IgD-negative memory B cell (primary cell): Measurements from ENCODE around the gene KRTAP10-11. TPM values are rescaled to one million over a fixed set of nuclear protein-coding genes. Genes with fewer than 3 reads are reported as not detected.

Experiments used
- polyA plus RNA-seq: library from polyadenylated mRNA; unstranded; fragments of 300-500 nt; fragmentation: Illumina TruSeq; gene quantifications from one replicate; pipeline ENCODE4 v1.2.3, GENCODE V29; 2021

KRTAP10-11 gene
- polyA plus RNA-seq, 1 donor from 2014 or later = not detected

Other genes with a start within 250 kb of the KRTAP10-11 start
- gene LRRC3, start 190.9 kb upstream of the KRTAP10-11 start, polyA plus RNA-seq = 0.14 TPM
- gene KRTAP10-1, start 106.2 kb upstream of the KRTAP10-11 start, polyA plus RNA-seq = not detected
- gene KRTAP10-2, start 94.9 kb upstream of the KRTAP10-11 start, polyA plus RNA-seq = not detected
- not detected for gene KRTAP10-3, start 87.6 kb upstream of the KRTAP10-11 start, polyA plus RNA-seq
- gene KRTAP10-4, start 72.7 kb upstream of the KRTAP10-11 start, polyA plus RNA-seq = not detected
- not detected for gene KRTAP10-5, start 65.8 kb upstream of the KRTAP10-11 start, polyA plus RNA-seq
- not detected for gene KRTAP10-6, start 53.9 kb upstream of the KRTAP10-11 start, polyA plus RNA-seq
- gene KRTAP10-7, start 45.8 kb upstream of the KRTAP10-11 start, polyA plus RNA-seq = not detected
- not detected for gene KRTAP10-8, start 34.3 kb upstream of the KRTAP10-11 start, polyA plus RNA-seq
- gene KRTAP10-9, start 19.3 kb upstream of the KRTAP10-11 start, polyA plus RNA-seq = not detected
- gene KRTAP10-10, start 9.1 kb upstream of the KRTAP10-11 start, polyA plus RNA-seq = not detected
- not detected for gene KRTAP12-4, start 8.2 kb downstream of the KRTAP10-11 start, polyA plus RNA-seq
- gene KRTAP12-3, start 11.5 kb downstream of the KRTAP10-11 start, polyA plus RNA-seq = not detected
- gene KRTAP12-2, start 20.5 kb downstream of the KRTAP10-11 start, polyA plus RNA-seq = not detected
- gene KRTAP12-1, start 35.7 kb downstream of the KRTAP10-11 start, polyA plus RNA-seq = not detected
- not detected for gene KRTAP10-12, start 50.8 kb downstream of the KRTAP10-11 start, polyA plus RNA-seq
- not detected for gene TSPEAR, start 65.2 kb downstream of the KRTAP10-11 start, polyA plus RNA-seq
- gene UBE2G2, start 155.4 kb downstream of the KRTAP10-11 start, polyA plus RNA-seq = 55.7 TPM
- 92.3 TPM for gene SUMO3, start 171.6 kb downstream of the KRTAP10-11 start, polyA plus RNA-seq
- gene PTTG1IP, start 227.3 kb downstream of the KRTAP10-11 start, polyA plus RNA-seq = 44.7 TPM